DMS 273 (cell line): Measurements from ENCODE around the gene AKR1E2.

ENCODE experiments used
- DNase-seq: peaks from one replicate; lab custom pipeline; 2025; ENCODE audit not compliant: unreplicated experiment; lab: John Stamatoyannopoulos, UW

AKR1E2 gene

GRCh38 chr10:4813023-4813422 lies 13.0 kb upstream of the AKR1E2 start:
- DNase-seq: no peak

- no peak for DNase-seq
Observed at GRCh38 chr10:4813496-4813895, 12.5 kb upstream of the AKR1E2 start.

- peak; percentile 2 for DNase-seq
Observed at GRCh38 chr10:4815646-4816180, 10.3 kb upstream of the AKR1E2 start.

GRCh38 chr10:4816966-4817365 lies 9.0 kb upstream of the AKR1E2 start:
- no peak for DNase-seq

- no peak for DNase-seq
Observed at GRCh38 chr10:4819067-4819466, 6.9 kb upstream of the AKR1E2 start.

- no peak for DNase-seq
Observed at GRCh38 chr10:4819707-4820106, 6.3 kb upstream of the AKR1E2 start.

- DNase-seq: no peak
Observed at GRCh38 chr10:4820804-4821401, 5.1 kb upstream of the AKR1E2 start.

GRCh38 chr10:4822208-4822607 lies 3.8 kb upstream of the AKR1E2 start:
- DNase-seq: no peak

GRCh38 chr10:4824791-4825310 lies 1.2 kb upstream of the AKR1E2 start:
- DNase-seq: no peak

- DNase-seq: no peak
Observed at GRCh38 chr10:4825456-4825867, 545 bp upstream of the AKR1E2 start.

GRCh38 chr10:4826792-4827324 lies 851 bp downstream of the AKR1E2 start:
- no peak for DNase-seq

- DNase-seq: no peak
Observed at GRCh38 chr10:4828005-4828404, 2.0 kb downstream of the AKR1E2 start.

- DNase-seq: no peak
Observed at GRCh38 chr10:4830551-4830950, 4.5 kb downstream of the AKR1E2 start.

GRCh38 chr10:4831091-4831490 lies 5.1 kb downstream of the AKR1E2 start:
- no peak for DNase-seq

GRCh38 chr10:4833286-4833685 lies 7.3 kb downstream of the AKR1E2 start:
- no peak for DNase-seq

- DNase-seq: no peak
Observed at GRCh38 chr10:4834898-4835405, 8.9 kb downstream of the AKR1E2 start.

GRCh38 chr10:4835494-4835918 lies 9.5 kb downstream of the AKR1E2 start:
- DNase-seq: no peak

GRCh38 chr10:4836416-4836969 lies 10.5 kb downstream of the AKR1E2 start:
- no peak for DNase-seq

GRCh38 chr10:4837551-4837950 lies 11.5 kb downstream of the AKR1E2 start:
- DNase-seq: no peak

- DNase-seq: no peak
Observed at GRCh38 chr10:4838743-4839142, 12.7 kb downstream of the AKR1E2 start.

GRCh38 chr10:4839353-4839752 lies 13.3 kb downstream of the AKR1E2 start:
- no peak for DNase-seq

- DNase-seq: no peak
Observed at GRCh38 chr10:4840151-4840550, 14.1 kb downstream of the AKR1E2 start.
